Measurements from ENCODE around the gene IGF2BP2.
A peak's percentile ranks its signal among the peaks of the same experiment; 100 is the strongest.

IGF2BP2 gene

GRCh38 chr3:185605566-185605965 is 219.3 kb downstream of the IGF2BP2 start:
- TF ChIP-seq MYC (IDR thresholded peaks at IDR 0.05; ENCODE audit: low read depth, low read length) (no peak), POLR2A (IDR thresholded peaks at IDR 0.05; ENCODE audit: extremely low read depth, insufficient read length) (no peak), CTCF (IDR thresholded peaks at IDR 0.05; ENCODE audit: low read depth, low read length) (no peak)
- TF ChIP-seq, protein P1, sequence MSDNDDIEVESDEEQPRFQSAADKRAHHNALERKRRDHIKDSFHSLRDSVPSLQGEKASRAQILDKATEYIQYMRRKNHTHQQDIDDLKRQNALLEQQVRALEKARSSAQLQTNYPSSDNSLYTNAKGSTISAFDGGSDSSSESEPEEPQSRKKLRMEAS (IDR thresholded peaks at IDR 0.05; ENCODE audit: low read depth, low read length): no peak
- DNase-seq (ENCODE audit: low read depth): no peak

GRCh38 chr3:185595526-185595925 is 229.3 kb downstream of the IGF2BP2 start:
- TF ChIP-seq POLR2A (IDR thresholded peaks at IDR 0.05; ENCODE audit: extremely low read depth, insufficient read length) (no peak), MYC (IDR thresholded peaks at IDR 0.05; ENCODE audit: low read depth, low read length) (no peak), CTCF (IDR thresholded peaks at IDR 0.05; ENCODE audit: low read depth, low read length) (no peak)
- TF ChIP-seq, protein P1 (IDR thresholded peaks at IDR 0.05; ENCODE audit: low read depth, low read length): no peak
- no peak overlapping the region for H3K4me3 ChIP-seq (ENCODE audit: low read depth, low read length)
- DNase-seq (ENCODE audit: low read depth): peak; percentile 8

More at GRCh38 chr3:185605566-185605965, 219.3 kb downstream of the IGF2BP2 start:
- no peak overlapping the region for H3K4me3 ChIP-seq (ENCODE audit: low read depth, low read length)

GRCh38 chr3:185594073-185594472 is 230.8 kb downstream of the IGF2BP2 start:
- no peak for DNase-seq (ENCODE audit: low read depth)
- TF ChIP-seq MYC (IDR thresholded peaks at IDR 0.05; ENCODE audit: low read depth, low read length) (no peak), CTCF (IDR thresholded peaks at IDR 0.05; ENCODE audit: low read depth, low read length) (no peak), POLR2A (IDR thresholded peaks at IDR 0.05; ENCODE audit: extremely low read depth, insufficient read length) (no peak)
- TF ChIP-seq, protein P1 (IDR thresholded peaks at IDR 0.05; ENCODE audit: low read depth, low read length): no peak
- H3K4me3 ChIP-seq (ENCODE audit: low read depth, low read length): no peak overlapping the region
